ENCODE measurements around the gene SLA2.

GRCh38 chr20:36624944-36625324 is 21.1 kb downstream of the SLA2 start:
- TF ChIP-seq CTCF (conservative IDR thresholded peaks at IDR 0.05) (no peak), ZFX (IDR thresholded peaks at IDR 0.05) (no peak)
